SH-SY5Y (cell line): ENCODE results near the gene LIPG.

Experiments
- GATA2 ChIP-seq: IDR thresholded peaks from 2 replicates; pipeline ENCODE4 v1.6.1; 2011; ENCODE audit warnings: mild to moderate bottlenecking, low read depth, low read length
- GATA3 ChIP-seq: IDR thresholded peaks from 2 replicates; pipeline ENCODE4 v1.6.1; 2011; ENCODE audit warnings: low read depth, mild to moderate bottlenecking, low read length, moderate library complexity

GRCh38 chr18:49596687-49597086, 34.8 kb downstream of the LIPG start:
- no peak for TF ChIP-seq GATA2
- TF ChIP-seq GATA3 = no peak
